Measurements from ENCODE around the gene HMGXB3.

GRCh38 chr5:150077060-150077459 is 76.5 kb downstream of the HMGXB3 start:
- TF ChIP-seq ZC3H10 (CRISPR knock-in tag; IDR thresholded peaks at IDR 0.05) (no peak), ZFP3 (CRISPR knock-in tag; IDR thresholded peaks at IDR 0.05) (no peak), CSDC2 (CRISPR knock-in tag; IDR thresholded peaks at IDR 0.05) (no peak), RARB (CRISPR knock-in tag; IDR thresholded peaks at IDR 0.05) (no peak), ESRRG (CRISPR knock-in tag; IDR thresholded peaks at IDR 0.05) (no peak), GLIS3 (CRISPR knock-in tag; IDR thresholded peaks at IDR 0.05) (no peak), ZFP30 (CRISPR knock-in tag; IDR thresholded peaks at IDR 0.05) (no peak), POU6F1 (CRISPR knock-in tag; IDR thresholded peaks at IDR 0.05; ENCODE audit: borderline replicate concordance, low read depth) (no peak), PPARA (CRISPR knock-in tag; IDR thresholded peaks at IDR 0.05; ENCODE audit: borderline replicate concordance) (no peak), CREB5 (CRISPR knock-in tag; IDR thresholded peaks at IDR 0.05; ENCODE audit: low read depth) (no peak), ARNTL (CRISPR knock-in tag; IDR thresholded peaks at IDR 0.05; ENCODE audit: borderline replicate concordance, low read depth) (no peak), ZNF70 (CRISPR knock-in tag; IDR thresholded peaks at IDR 0.05) (no peak), PATZ1 (CRISPR knock-in tag; IDR thresholded peaks at IDR 0.05; ENCODE audit: borderline replicate concordance) (no peak)
